Type B pancreatic cell (in vitro differentiated cells): Measurements from ENCODE around the gene CDC42BPB. TPM values are rescaled to one million over a fixed set of nuclear protein-coding genes. Genes with fewer than 3 reads are reported as not detected.

Experiments
- DNase-seq: peaks from one replicate; pipeline ENCODE4 v3.0.0; 2021; ENCODE audit warnings: mixed read lengths; ENCODE audit not compliant: unreplicated experiment; ENCODE audit errors: extremely low spot score
- H3K27ac Mint-ChIP-seq: 2 replicates; pipeline ENCODE4 v1.8.0; 2021; ENCODE audit warnings: mild to moderate bottlenecking, mixed read lengths
- H3K27me3 Mint-ChIP-seq: 2 replicates; pipeline ENCODE4 v1.8.0; 2021; ENCODE audit warnings: mixed read lengths
- H3K36me3 Mint-ChIP-seq: 2 replicates; pipeline ENCODE4 v1.8.0; 2021; ENCODE audit warnings: mixed read lengths
- H3K4me1 Mint-ChIP-seq: one replicate; pipeline ENCODE4 v1.8.0; 2021; ENCODE audit warnings: mixed read lengths; ENCODE audit not compliant: unreplicated experiment
- H3K4me3 Mint-ChIP-seq: 2 replicates; pipeline ENCODE4 v1.8.0; 2021; ENCODE audit warnings: mild to moderate bottlenecking, mixed read lengths
- H3K9me3 Mint-ChIP-seq: 2 replicates; pipeline ENCODE4 v1.8.0; 2021; ENCODE audit warnings: mixed read lengths
- CTCF ChIP-seq: fragments of 200-600 bp; sonication (generic); conservative IDR thresholded peaks from 2 replicates; pipeline ENCODE4 v1.5.0; 2021; ENCODE audit warnings: antibody characterized with exemption, mild to moderate bottlenecking
- total RNA-seq: library from RNA; stranded (reverse); gene quantifications from 2 replicates; pipeline ENCODE4 v1.2.1, GENCODE V29; 2021; ENCODE audit warnings: low replicate concordance

Gene CDC42BPB
- total RNA-seq, 1 donor from 2014 or later, result 88.6 TPM

GRCh38 chr14:102922490-102923200, 134.7 kb downstream of the CDC42BPB start, which contains the start of gene AMN:
TSS of gene AMN (plus strand) at chr14:102922663. CDS start at chr14:102922689, 26 bp downstream.
- peaks cover 14% of the 10 kb centered on the region for H3K27me3 Mint-ChIP-seq
- H3K4me3 Mint-ChIP-seq, result no peak within 1 kb of the TSS
- H3K4me1 Mint-ChIP-seq, result no peaks in the 10 kb centered on the region
- no peaks in the 10 kb centered on the region for H3K9me3 Mint-ChIP-seq
- no peak for TF ChIP-seq CTCF
- no peak for DNase-seq
- H3K27ac Mint-ChIP-seq, result no peak within 1 kb of the TSS
- H3K36me3 Mint-ChIP-seq, result no peaks in the 10 kb centered on the region

GRCh38 chr14:102920998-102921304, 136.4 kb downstream of the CDC42BPB start:
- Mint-ChIP-seq H3K27me3 (peaks cover 2% of the 10 kb centered on the region), H3K27ac (no peak overlapping the region)

GRCh38 chr14:102920273-102920997, 136.9 kb downstream of the CDC42BPB start:
- no peak for TF ChIP-seq CTCF
- Mint-ChIP-seq H3K27me3 (no peaks in the 10 kb centered on the region), H3K4me3 (no peak overlapping the region), H3K4me1 (no peaks in the 10 kb centered on the region), H3K9me3 (no peaks in the 10 kb centered on the region), H3K36me3 (no peaks in the 10 kb centered on the region), H3K27ac (no peak overlapping the region)
- no peak for DNase-seq

More at GRCh38 chr14:102920998-102921304, 136.4 kb downstream of the CDC42BPB start:
- Mint-ChIP-seq H3K9me3 (no peaks in the 10 kb centered on the region), H3K36me3 (no peaks in the 10 kb centered on the region), H3K4me1 (no peaks in the 10 kb centered on the region), H3K4me3 (no peak overlapping the region)
- no peak for DNase-seq
- no peak for TF ChIP-seq CTCF

- H3K4me1 Mint-ChIP-seq, result no peaks in the 10 kb centered on the region
- H3K27ac Mint-ChIP-seq, result no peak overlapping the region
- no peak for DNase-seq
- H3K36me3 Mint-ChIP-seq, result no peaks in the 10 kb centered on the region
- no peaks in the 10 kb centered on the region for H3K27me3 Mint-ChIP-seq
- no peak for TF ChIP-seq CTCF
- H3K9me3 Mint-ChIP-seq, result no peaks in the 10 kb centered on the region
- H3K4me3 Mint-ChIP-seq, result no peak overlapping the region
Measured at GRCh38 chr14:102918438-102918837, 138.9 kb downstream of the CDC42BPB start.

- H3K4me3 Mint-ChIP-seq, result no peak overlapping the region
- no peaks in the 10 kb centered on the region for H3K4me1 Mint-ChIP-seq
- no peaks in the 10 kb centered on the region for H3K36me3 Mint-ChIP-seq
- no peak for DNase-seq
- no peak overlapping the region for H3K27ac Mint-ChIP-seq
- no peaks in the 10 kb centered on the region for H3K27me3 Mint-ChIP-seq
- TF ChIP-seq CTCF, result peak; percentile 74
- no peaks in the 10 kb centered on the region for H3K9me3 Mint-ChIP-seq
Measured at GRCh38 chr14:102917469-102918211, 139.7 kb downstream of the CDC42BPB start.
